Prostate gland (tissue), 2 donors: ENCODE data around the gene INSRR.

Experiments
- POLR2AphosphoS5 ChIP-seq: sonication (generic); formaldehyde crosslinking; IDR thresholded peaks from one replicate; pipeline ENCODE4 v1.6.1; 2017; ENCODE audit warnings: antibody characterized with exemption
- TF ChIP-seq, protein P1 (sequence below), 4 experiments: fragments of 200-600 bp in 2 of 4; fragments of 450-650 bp in 2 of 4; sonication (generic) in 2 of 4; IDR thresholded peaks; 1 replicate in 3 of 4; 2 replicates in 1 of 4; pipeline ENCODE4 v1.5.1; 2016 to 2019; ENCODE audit warnings: antibody characterized with exemption in 4 of 4, mild to moderate bottlenecking in 2 of 4, moderate library complexity in 2 of 4

DNA sequence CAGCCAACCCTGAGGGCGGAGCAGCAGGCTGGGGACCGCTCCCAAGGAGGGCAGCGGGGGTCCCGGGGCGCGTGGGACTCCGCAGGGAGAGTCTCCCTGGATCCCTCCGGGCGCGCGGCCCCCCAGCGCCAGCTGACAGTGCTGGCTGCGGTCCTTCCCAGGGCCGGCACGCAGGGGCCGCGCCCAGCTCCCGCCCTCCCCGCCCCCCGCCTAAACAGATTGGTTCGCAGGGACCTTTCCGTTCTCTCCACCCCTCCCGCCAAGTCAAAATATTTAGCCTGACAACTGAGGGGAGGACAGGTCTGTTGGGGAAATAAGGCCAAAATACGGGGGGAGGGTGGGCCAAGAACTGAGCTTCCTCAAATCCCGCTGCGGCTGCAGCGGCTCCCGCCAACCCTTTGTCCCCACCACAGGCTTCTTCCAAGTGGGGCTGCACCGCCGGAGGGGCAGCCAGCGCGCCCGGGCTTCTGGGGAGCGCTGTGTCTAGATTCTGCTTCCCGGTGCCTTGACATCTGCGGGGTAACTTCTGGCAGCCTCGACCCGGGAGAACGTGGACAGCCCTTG, at the start of gene INSRR:
- TF ChIP-seq, protein P1, sequence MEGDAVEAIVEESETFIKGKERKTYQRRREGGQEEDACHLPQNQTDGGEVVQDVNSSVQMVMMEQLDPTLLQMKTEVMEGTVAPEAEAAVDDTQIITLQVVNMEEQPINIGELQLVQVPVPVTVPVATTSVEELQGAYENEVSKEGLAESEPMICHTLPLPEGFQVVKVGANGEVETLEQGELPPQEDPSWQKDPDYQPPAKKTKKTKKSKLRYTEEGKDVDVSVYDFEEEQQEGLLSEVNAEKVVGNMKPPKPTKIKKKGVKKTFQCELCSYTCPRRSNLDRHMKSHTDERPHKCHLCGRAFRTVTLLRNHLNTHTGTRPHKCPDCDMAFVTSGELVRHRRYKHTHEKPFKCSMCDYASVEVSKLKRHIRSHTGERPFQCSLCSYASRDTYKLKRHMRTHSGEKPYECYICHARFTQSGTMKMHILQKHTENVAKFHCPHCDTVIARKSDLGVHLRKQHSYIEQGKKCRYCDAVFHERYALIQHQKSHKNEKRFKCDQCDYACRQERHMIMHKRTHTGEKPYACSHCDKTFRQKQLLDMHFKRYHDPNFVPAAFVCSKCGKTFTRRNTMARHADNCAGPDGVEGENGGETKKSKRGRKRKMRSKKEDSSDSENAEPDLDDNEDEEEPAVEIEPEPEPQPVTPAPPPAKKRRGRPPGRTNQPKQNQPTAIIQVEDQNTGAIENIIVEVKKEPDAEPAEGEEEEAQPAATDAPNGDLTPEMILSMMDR (IDR thresholded peaks at IDR 0.05), result no peak
- TF ChIP-seq POLR2AphosphoS5, result no peak
